ENCODE results near the gene ANKRA2. TPM values are rescaled to one million over a fixed set of nuclear protein-coding genes. Genes with fewer than 3 reads are reported as not detected.
"Not testable (repeated sequence)": the region's sequence is repeated elsewhere in the genome, so short reads cannot be mapped to it uniquely, and the experiment has no call there.

The ANKRA2 gene
- total and polyA plus RNA-seq, 8 donors = 6.9 to 20.4 (median 10.3) TPM

DNA sequence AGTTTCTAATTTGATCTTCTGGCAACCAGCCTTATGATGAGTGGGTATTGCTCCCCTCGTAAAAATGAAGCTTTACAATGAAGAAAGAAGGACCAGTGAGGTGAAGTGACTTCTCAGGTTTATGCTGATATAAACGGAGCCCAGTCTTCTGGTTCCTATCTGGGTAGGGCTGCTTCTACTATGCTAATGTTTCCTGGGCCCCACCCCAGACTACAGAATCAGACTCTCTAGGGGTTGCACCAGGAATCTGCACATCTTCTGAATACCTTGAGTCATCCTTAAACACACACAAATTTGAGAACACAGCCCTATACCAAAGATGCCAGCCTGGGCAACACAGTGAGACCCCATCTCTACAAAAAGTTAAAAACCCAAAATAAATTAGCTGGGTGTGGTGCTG, 51.0 kb downstream of the ANKRA2 start:
- Histone ChIP-seq H3K27me3 (no peaks in the 10 kb centered on the region), H3K9me3 (no peaks in the 10 kb centered on the region), H3K4me1 (no peaks in the 10 kb centered on the region), H3K4me3 (no peak overlapping the region), H3K27ac (no peak overlapping the region), H3K36me3 (no peaks in the 10 kb centered on the region)
- TF ChIP-seq, protein P1, sequence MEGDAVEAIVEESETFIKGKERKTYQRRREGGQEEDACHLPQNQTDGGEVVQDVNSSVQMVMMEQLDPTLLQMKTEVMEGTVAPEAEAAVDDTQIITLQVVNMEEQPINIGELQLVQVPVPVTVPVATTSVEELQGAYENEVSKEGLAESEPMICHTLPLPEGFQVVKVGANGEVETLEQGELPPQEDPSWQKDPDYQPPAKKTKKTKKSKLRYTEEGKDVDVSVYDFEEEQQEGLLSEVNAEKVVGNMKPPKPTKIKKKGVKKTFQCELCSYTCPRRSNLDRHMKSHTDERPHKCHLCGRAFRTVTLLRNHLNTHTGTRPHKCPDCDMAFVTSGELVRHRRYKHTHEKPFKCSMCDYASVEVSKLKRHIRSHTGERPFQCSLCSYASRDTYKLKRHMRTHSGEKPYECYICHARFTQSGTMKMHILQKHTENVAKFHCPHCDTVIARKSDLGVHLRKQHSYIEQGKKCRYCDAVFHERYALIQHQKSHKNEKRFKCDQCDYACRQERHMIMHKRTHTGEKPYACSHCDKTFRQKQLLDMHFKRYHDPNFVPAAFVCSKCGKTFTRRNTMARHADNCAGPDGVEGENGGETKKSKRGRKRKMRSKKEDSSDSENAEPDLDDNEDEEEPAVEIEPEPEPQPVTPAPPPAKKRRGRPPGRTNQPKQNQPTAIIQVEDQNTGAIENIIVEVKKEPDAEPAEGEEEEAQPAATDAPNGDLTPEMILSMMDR (IDR thresholded peaks at IDR 0.05) = no peak
- intact Hi-C loops (cut with DNase I) = no loop called here
- FAIRE-seq = no peak
- DNase-seq = no peak
- ATAC-seq = peak in 1 of 4 donors; percentile 11
- WGBS, 2 donors = 73 to 81% methylated on average over 2 of the region's 2 CpGs

DNA sequence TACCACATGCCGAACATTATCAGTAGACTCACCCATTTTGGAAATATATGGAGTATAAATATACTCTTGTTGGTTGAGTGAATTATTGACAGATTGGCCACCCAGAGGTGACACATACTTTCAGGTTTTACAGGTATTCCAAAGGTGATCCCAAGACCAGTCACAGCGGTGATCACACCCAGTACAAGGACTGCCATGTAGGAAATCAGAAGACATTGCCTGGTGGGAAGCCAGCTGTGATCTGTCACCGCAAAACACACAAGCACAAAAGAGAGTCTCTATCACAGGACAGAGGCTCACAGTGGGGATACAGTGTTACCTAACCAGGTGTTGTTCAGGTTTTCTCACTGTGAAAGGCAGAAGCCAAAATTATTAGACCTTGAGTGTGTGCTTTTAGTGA, 51.4 kb downstream of the ANKRA2 start:
- Histone ChIP-seq H3K27ac (no peak overlapping the region), H3K27me3 (no peaks in the 10 kb centered on the region), H3K9me3 (no peaks in the 10 kb centered on the region), H3K4me1 (no peaks in the 10 kb centered on the region), H3K4me3 (no peak overlapping the region), H3K36me3 (no peaks in the 10 kb centered on the region)
- DNase-seq (no peak), ATAC-seq (peak in 2 of 4 donors; percentile 50 to 59), FAIRE-seq (no peak)
- intact Hi-C loops (cut with DNase I) = no loop called here
- TF ChIP-seq, protein P1 (IDR thresholded peaks at IDR 0.05) = no peak
- WGBS, 2 donors = 62 to 89% methylated on average over 3 of the region's 3 CpGs

DNA sequence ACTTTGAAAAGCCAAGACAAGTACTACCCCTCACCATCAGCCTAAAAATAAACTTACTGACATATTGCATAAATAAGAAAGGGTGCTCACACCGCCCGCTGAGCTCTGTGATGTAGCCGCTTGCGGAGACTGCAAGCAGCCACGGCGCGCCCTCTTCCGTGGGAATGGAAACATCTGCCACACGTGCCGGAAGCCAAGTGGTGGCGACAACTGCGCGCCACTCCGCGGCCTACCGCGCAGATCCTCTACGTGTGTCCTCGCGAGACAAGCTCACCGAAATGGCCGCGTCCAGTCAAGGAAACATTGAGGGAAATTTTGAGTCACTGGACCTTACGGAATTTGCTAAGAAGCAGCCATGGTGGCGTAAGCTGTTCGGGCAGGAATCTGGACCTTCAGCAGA, 56.9 kb downstream of the ANKRA2 start:
- H3K36me3 ChIP-seq = peaks cover 0 to 28% (median 9%) of the 10 kb centered on the region in 3 donors
- H3K27ac ChIP-seq; H3K4me3 ChIP-seq; DNase-seq; H3K9me3 ChIP-seq; H3K27me3 ChIP-seq; H3K4me1 ChIP-seq; FAIRE-seq; intact Hi-C loops (cut with DNase I): not testable (repeated sequence)
- peak; percentile 43 to 68 (median 50) for ATAC-seq
- 95 to 98% methylated on average over 26 of the region's 26 CpGs for WGBS, 2 donors

DNA sequence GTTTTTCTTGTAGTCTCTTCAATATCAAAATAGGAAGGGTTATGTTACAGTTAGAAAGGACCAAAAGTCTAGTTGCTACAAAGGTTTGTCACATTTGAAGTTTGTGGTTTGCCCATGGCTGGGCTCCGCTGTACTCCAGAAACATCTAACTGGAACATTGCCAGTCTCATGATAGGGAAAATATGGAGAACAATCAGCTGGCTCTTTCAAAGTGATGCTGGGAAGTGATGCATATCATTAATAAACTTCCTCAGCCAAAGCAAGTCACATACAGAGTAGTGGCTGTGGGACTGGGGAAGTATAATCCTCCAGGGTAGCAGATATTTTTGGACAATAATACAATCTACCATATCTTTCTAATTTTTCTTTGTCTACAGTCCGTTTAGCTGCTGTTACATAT, 58.4 kb downstream of the ANKRA2 start:
- TF ChIP-seq, protein P1 (IDR thresholded peaks at IDR 0.05) = no peak
- FAIRE-seq = no peak
- Histone ChIP-seq H3K4me1 (peaks cover 0 to 6% (median 4%) of the 10 kb centered on the region in 3 donors), H3K9me3 (no peaks in the 10 kb centered on the region), H3K27me3 (no peaks in the 10 kb centered on the region), H3K27ac (peak overlapping the region in 1 of 4 donors; percentile 17), H3K36me3 (peaks cover 0 to 42% (median 17%) of the 10 kb centered on the region in 3 donors), H3K4me3 (no peak overlapping the region)
- DNase-seq = no peak
- 42 to 47% methylated on average over 2 of the region's 2 CpGs for WGBS, 2 donors
- peak in 2 of 4 donors; percentile 14 to 34 for ATAC-seq
- intact Hi-C loops (cut with DNase I) = no loop called here

DNA sequence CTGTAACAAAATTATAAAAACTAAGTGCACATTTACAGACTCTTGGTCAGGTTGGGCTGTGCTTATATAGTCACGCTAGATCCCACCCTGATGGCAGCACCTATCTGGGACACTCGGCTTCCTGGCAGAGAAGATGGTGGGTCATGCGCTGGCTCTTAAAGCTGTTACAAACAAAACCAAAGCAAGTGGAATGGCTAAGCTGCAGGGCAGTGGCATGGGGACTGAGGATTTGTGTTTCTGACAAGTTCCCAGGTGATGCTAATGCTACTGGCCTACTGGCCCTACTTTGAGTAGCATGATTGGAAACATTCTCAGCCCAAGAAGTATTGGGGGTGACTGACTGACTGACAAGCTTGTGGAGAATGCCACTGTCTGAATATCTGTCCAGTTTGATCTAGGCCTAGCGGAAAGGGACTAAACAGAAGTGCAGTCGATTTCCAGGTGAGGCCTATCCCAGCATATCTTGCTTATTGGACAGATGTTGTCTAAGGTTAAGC, 58.9 kb downstream of the ANKRA2 start:
- H3K4me3 ChIP-seq = no peak overlapping the region
- H3K36me3 ChIP-seq = peaks cover 0 to 47% (median 17%) of the 10 kb centered on the region in 3 donors
- FAIRE-seq (no peak), DNase-seq (no peak), ATAC-seq (peak in 1 of 4 donors; percentile 26)
- peaks cover 0 to 6% (median 4%) of the 10 kb centered on the region in 3 donors for H3K4me1 ChIP-seq
- H3K9me3 ChIP-seq = no peaks in the 10 kb centered on the region
- 85% methylated on average over 5 of the region's 5 CpGs for WGBS, 2 donors
- H3K27ac ChIP-seq = no peak overlapping the region
- TF ChIP-seq, protein P1 (IDR thresholded peaks at IDR 0.05) = no peak
- no peaks in the 10 kb centered on the region for H3K27me3 ChIP-seq
- intact Hi-C loops (cut with DNase I) = no loop called here

Other genes starting within 250 kb of the ANKRA2 start
- gene FOXD1, start 116.9 kb downstream of the ANKRA2 start, total RNA-seq = under 1 TPM in 2 of 6 donors, not detected in 4; 0.06 to 0.12 TPM
- gene FOXD1, start 116.9 kb downstream of the ANKRA2 start, polyA plus RNA-seq = under 1 TPM in 1 of 2 donors, not detected in 1; 0.14 TPM
- 100 to 1,000 TPM; 203 to 366 (median 292) TPM for gene BTF3, start 67.2 kb downstream of the ANKRA2 start, total RNA-seq
- 100 to 1,000 TPM; 254 to 320 TPM for gene BTF3, start 67.2 kb downstream of the ANKRA2 start, polyA plus RNA-seq
- 1 to 10 TPM; 3.0 to 8.2 (median 6.9) TPM for gene UTP15, start 104 bp upstream of the ANKRA2 start, total RNA-seq
- 1 to 10 TPM; 1.9 to 4.5 TPM for gene UTP15, start 104 bp upstream of the ANKRA2 start, polyA plus RNA-seq
- gene ARHGEF28, start 60.6 kb upstream of the ANKRA2 start, total RNA-seq = 10 to 100 TPM; 18.2 to 36.2 (median 27.9) TPM
- gene ARHGEF28, start 60.6 kb upstream of the ANKRA2 start, polyA plus RNA-seq = 10 to 100 TPM; 14.9 to 20.3 TPM

All from pancreas (tissue), 10 donors.